Nephron (organoid): ENCODE measurements around the gene JMJD1C.

Experiments used
- H3K27ac Mint-ChIP-seq, 3 experiments: 2 replicates each; pipeline ENCODE4 v1.8.0; 2020; ENCODE audit warnings: mixed read lengths in 3 of 3, mild to moderate bottlenecking in 2 of 3, moderate library complexity in 1 of 3
- H3K27me3 Mint-ChIP-seq: 2 replicates; pipeline ENCODE4 v1.8.0; 2021; ENCODE audit warnings: low read depth, mild to moderate bottlenecking, moderate library complexity, mixed read lengths
- H3K36me3 Mint-ChIP-seq: 2 replicates; pipeline ENCODE4 v1.8.0; 2020; ENCODE audit warnings: low read depth, mixed read lengths
- H3K4me1 Mint-ChIP-seq: 2 replicates; pipeline ENCODE4 v1.8.0; 2020; ENCODE audit warnings: mixed read lengths
- H3K4me3 Mint-ChIP-seq, 3 experiments: 2 replicates each; pipeline ENCODE4 v1.8.0; 2020; ENCODE audit warnings: mild to moderate bottlenecking in 3 of 3, mixed read lengths in 3 of 3, moderate library complexity in 2 of 3
- H3K9me3 Mint-ChIP-seq: 2 replicates; pipeline ENCODE4 v1.8.0; 2020; ENCODE audit warnings: mixed read lengths
- CTCF ChIP-seq, 3 experiments: fragments of 200-600 bp; sonication (generic); IDR thresholded peaks; one replicate each; pipeline ENCODE4 v1.5.0; 2021; ENCODE audit warnings: antibody characterized with exemption in 3 of 3; ENCODE audit not compliant: unreplicated experiment in 3 of 3

JMJD1C gene, protein sequence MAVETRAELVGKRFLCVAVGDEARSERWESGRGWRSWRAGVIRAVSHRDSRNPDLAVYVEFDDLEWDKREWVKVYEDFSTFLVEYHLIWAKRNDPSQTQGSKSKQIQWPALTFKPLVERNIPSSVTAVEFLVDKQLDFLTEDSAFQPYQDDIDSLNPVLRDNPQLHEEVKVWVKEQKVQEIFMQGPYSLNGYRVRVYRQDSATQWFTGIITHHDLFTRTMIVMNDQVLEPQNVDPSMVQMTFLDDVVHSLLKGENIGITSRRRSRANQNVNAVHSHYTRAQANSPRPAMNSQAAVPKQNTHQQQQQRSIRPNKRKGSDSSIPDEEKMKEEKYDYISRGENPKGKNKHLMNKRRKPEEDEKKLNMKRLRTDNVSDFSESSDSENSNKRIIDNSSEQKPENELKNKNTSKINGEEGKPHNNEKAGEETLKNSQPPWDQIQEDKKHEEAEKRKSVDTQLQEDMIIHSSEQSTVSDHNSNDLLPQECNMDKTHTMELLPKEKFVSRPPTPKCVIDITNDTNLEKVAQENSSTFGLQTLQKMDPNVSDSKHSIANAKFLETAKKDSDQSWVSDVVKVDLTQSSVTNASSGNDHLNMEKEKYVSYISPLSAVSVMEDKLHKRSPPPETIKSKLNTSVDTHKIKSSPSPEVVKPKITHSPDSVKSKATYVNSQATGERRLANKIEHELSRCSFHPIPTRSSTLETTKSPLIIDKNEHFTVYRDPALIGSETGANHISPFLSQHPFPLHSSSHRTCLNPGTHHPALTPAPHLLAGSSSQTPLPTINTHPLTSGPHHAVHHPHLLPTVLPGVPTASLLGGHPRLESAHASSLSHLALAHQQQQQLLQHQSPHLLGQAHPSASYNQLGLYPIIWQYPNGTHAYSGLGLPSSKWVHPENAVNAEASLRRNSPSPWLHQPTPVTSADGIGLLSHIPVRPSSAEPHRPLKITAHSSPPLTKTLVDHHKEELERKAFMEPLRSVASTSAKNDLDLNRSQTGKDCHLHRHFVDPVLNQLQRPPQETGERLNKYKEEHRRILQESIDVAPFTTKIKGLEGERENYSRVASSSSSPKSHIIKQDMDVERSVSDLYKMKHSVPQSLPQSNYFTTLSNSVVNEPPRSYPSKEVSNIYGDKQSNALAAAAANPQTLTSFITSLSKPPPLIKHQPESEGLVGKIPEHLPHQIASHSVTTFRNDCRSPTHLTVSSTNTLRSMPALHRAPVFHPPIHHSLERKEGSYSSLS (N-terminal part only)

DNA sequence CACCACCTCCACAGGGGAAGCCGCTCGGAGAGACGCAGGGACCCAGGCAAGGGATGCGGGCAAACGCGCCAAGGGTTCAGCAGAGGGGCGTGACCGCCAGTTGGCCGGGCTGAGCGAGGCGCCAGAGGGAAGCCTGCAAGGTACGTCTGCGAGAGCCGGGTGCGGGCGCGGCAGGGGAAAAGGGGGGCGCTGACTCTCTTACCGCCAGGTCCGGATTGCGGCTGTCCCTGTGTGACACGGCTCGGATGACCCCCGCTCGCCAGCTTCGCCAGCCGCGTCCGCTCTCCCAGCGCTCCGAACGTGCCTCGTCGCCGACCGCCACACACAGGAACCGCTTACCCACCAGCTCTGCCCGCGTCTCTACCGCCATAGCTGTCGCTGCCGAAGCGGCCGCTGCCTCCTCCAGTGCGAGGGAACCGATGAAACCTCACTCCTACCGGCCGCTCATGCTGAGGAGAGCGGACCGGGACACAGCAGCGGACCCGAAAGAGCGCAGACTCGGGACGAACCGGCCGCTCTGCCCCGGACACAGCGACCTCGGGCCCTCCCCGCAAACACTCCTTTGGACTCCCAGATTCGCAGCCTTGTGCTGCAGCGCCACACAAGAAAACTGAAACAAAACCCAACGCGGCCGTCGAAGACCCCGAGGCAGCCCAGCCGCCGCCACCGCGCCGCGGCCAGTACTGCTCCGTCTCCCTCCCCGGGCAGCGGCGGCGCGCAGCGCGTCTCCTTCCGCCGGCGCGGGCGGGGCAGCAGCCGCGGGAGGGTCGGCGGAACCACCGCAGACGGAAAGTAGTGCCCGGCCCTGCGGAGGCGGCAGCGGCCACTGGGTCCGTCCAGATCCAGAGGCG is at the start of gene JMJD1C:
Gene JMJD1C, minus strand, starts transcription at position 685 of the 851 bp plus-strand sequence. Its CDS starts 315 bp downstream, at position 370.
- peaks cover 4% of the 10 kb centered on the region for H3K36me3 Mint-ChIP-seq
- TF ChIP-seq CTCF (IDR thresholded peaks at IDR 0.05; ENCODE audit: unreplicated experiment in 3 of 3) = no peak
- H3K4me3 Mint-ChIP-seq = peak within 1 kb of the TSS; percentile 94 to 98 (median 98)
- peaks cover 53% of the 10 kb centered on the region for H3K4me1 Mint-ChIP-seq
- peak within 1 kb of the TSS; percentile 97 to 98 (median 97) for H3K27ac Mint-ChIP-seq
- H3K9me3 Mint-ChIP-seq = peaks cover 6% of the 10 kb centered on the region
- H3K27me3 Mint-ChIP-seq = no peaks in the 10 kb centered on the region

- peaks cover 18% of the 10 kb centered on the region for H3K4me1 Mint-ChIP-seq
- no peaks in the 10 kb centered on the region for H3K27me3 Mint-ChIP-seq
- H3K4me3 Mint-ChIP-seq = no peak overlapping the region
- peak overlapping the region; percentile 3 to 25 (median 15) for H3K27ac Mint-ChIP-seq
- peaks cover 91% of the 10 kb centered on the region for H3K36me3 Mint-ChIP-seq
- peaks cover 64% of the 10 kb centered on the region for H3K9me3 Mint-ChIP-seq
- no peak for TF ChIP-seq CTCF (IDR thresholded peaks at IDR 0.05; ENCODE audit: unreplicated experiment in 3 of 3)
Observed at GRCh38 chr10:63515002-63515763, 49.4 kb upstream of the JMJD1C start.

- no peak overlapping the region for H3K4me3 Mint-ChIP-seq
- H3K9me3 Mint-ChIP-seq = peaks cover 13% of the 10 kb centered on the region
- no peak for TF ChIP-seq CTCF (IDR thresholded peaks at IDR 0.05; ENCODE audit: unreplicated experiment in 3 of 3)
- no peak overlapping the region for H3K27ac Mint-ChIP-seq
- H3K27me3 Mint-ChIP-seq = no peaks in the 10 kb centered on the region
- peaks cover 20% of the 10 kb centered on the region for H3K4me1 Mint-ChIP-seq
- peaks cover 39% of the 10 kb centered on the region for H3K36me3 Mint-ChIP-seq
Observed at GRCh38 chr10:63506554-63506953, 40.8 kb upstream of the JMJD1C start.

DNA sequence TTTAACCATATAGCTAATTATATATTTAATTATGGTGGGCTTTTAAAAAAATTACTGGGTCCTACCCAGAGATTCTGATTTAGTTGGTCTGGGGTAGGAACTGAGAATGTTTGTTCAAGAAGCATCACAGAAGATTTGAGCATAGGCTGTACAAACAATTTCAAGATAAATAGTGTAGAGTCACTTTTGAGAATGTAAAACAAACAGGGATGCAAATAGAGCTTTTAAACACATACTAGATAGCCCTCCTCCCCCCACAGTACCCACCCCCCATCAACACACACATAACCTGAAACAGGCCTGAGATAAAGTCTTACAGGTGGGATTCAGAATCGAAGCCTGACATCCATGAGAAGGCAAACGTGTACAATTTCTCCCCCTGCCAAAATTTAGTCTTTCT is 39.8 kb upstream of the JMJD1C start:
- peaks cover 36% of the 10 kb centered on the region for H3K36me3 Mint-ChIP-seq
- no peaks in the 10 kb centered on the region for H3K27me3 Mint-ChIP-seq
- no peak overlapping the region for H3K4me3 Mint-ChIP-seq
- H3K4me1 Mint-ChIP-seq = peaks cover 20% of the 10 kb centered on the region
- peak overlapping the region in 1 of 3 experiments; percentile 17 for H3K27ac Mint-ChIP-seq
- no peak for TF ChIP-seq CTCF (IDR thresholded peaks at IDR 0.05; ENCODE audit: unreplicated experiment in 3 of 3)
- peaks cover 6% of the 10 kb centered on the region for H3K9me3 Mint-ChIP-seq
